ENCODE results near the gene CBL. TPM values are rescaled to one million over a fixed set of nuclear protein-coding genes. Genes with fewer than 3 reads are reported as not detected.
A peak's percentile ranks its signal among the peaks of the same experiment; 100 is the strongest.
"Not testable (repeated sequence)": the region's sequence is repeated elsewhere in the genome, so short reads cannot be mapped to it uniquely, and the experiment has no call there.

CBL gene
- total RNA-seq, 2 donors from 2014 or later = 45.4 to 52.7 TPM

DNA sequence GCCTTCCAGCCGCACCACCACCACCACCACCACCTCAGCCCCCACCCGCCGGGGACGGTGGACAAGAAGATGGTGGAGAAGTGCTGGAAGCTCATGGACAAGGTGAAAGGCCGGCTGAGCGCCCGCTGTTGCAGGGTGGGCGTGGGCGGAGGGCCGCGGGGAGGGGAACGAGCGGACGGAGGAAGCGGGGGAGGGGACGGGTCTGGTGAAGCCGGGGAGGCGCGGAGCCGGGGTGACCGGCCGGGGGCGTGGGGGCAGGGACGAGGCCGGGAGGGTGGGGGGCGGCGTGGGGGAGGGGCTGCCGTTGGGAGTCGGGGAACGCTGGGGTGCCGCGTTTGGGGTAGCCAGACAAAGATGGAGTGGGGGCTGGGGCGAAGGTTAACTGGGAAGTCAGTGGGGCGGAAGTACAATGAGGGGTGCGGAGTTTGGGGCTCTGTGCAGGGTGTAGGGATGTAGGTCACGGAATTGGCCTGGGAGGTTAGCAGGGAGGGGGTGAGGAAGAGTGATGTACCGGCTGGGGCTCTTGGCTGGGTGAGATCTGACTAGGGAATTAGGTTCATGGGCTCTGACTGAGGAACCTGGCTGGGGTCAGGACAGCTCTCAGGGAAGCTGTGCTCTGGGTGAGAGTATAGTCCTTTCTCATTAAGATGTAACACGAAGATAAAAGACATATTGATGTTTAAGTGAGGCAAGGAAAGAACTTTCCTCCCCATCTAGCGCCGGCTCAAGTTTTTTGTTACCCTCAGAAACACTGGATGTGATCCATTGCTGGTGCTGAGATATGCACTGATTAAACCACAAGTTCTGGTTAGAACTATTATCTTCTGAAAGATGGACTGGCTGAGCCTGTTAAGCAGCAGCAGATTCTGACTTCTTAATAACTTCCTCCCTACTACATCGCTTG is 624 bp downstream of the CBL start:
- H3K9me3 Mint-ChIP-seq = no peaks in the 10 kb centered on the region
- ATAC-seq (replicated peaks in 1 of 2) (peak; percentile 28 to 38), DNase-seq (peak; percentile 70 to 73)
- peak overlapping the region; percentile 93 for H3K27ac Mint-ChIP-seq
- peaks cover 39% of the 10 kb centered on the region for H3K4me1 Mint-ChIP-seq (ENCODE audit: low read depth)
- no peaks in the 10 kb centered on the region for H3K27me3 Mint-ChIP-seq (ENCODE audit: low read depth)
- peak overlapping the region; percentile 98 to 99 for H3K4me3 Mint-ChIP-seq
- peaks cover 5% of the 10 kb centered on the region in 2 donors for H3K36me3 Mint-ChIP-seq (ENCODE audit: insufficient read depth in 2 of 2)

DNA sequence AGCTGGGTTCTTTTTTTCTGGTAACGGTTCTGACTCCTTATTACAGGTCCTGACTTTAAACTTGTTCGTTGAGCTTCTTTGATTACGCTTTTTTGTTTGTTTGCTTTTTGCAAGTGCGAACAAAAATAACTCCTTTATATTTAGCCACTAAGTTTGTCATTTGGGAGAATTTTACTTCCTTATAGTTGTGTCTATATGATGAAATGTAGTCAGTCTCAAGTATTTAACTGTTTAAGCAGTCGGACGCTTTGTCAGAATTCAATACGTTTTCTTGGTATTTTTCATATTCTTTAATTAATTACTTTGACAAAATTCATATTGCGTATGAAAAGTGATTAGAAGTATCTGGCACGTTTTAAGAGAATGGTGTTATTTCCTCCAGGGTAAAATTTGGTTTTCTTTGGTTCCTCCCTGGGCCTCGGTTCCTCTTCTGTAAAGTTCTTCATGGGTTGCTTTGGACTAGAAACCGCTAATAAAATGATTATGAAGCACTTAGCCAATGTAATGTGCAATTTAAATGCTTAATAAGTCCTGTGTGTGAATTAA is 1.3 kb downstream of the CBL start:
- peaks cover 5% of the 10 kb centered on the region in 2 donors for H3K36me3 Mint-ChIP-seq (ENCODE audit: insufficient read depth in 2 of 2)
- peaks cover 39% of the 10 kb centered on the region for H3K4me1 Mint-ChIP-seq (ENCODE audit: low read depth)
- DNase-seq (no peak), ATAC-seq (replicated peaks in 1 of 2) (no peak)
- no peaks in the 10 kb centered on the region for H3K27me3 Mint-ChIP-seq (ENCODE audit: low read depth)
- H3K27ac Mint-ChIP-seq = peak overlapping the region; percentile 93
- H3K9me3 Mint-ChIP-seq = no peaks in the 10 kb centered on the region
- H3K4me3 Mint-ChIP-seq = peak overlapping the region; percentile 98 to 99

DNA sequence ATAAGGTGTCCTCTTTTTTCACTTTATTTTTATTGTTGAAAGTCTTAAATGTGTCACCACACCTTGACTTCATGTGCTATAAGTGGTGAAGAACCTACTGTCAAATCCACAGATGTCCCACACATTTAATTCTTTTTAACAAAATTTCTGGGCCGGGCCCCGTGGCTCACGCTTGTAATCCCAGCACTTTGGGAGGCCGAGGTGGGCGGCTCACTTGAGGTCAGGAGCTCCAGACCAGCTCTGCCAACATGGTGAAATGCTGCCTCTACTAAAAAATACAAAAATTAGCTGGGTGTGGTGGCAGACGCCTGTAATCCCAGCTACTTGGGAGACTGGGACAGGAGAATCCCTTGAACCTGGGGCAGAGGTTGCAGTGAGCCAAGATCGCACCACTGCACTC is 3.0 kb downstream of the CBL start:
- peak overlapping the region in 1 of 2 donors; percentile 56 for H3K4me3 Mint-ChIP-seq

DNA sequence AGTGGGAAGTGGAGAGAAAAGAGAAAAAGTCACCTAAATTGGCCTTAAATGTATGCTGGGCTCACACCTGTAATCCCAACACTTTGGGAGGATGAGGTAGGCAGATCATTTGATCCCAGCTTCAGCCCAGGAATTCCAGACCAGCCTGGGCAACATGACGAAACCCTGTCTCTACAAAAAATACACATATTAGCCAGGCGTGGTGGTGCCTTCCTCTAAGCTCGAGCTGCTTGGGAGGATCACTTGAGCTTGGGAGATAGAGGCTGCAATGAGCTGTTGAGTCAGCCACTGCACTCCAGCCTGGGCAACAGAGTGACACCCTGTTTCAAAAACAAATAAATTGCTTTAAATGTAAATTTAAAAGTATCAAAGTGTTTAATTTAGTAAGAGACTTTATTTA is 3.9 kb downstream of the CBL start:
- Mint-ChIP-seq H3K27ac (no peak overlapping the region), H3K4me1 (ENCODE audit: low read depth) (peaks cover 52% of the 10 kb centered on the region), H3K36me3 (ENCODE audit: insufficient read depth in 2 of 2) (peaks cover 5% of the 10 kb centered on the region in 2 donors), H3K27me3 (ENCODE audit: low read depth) (no peaks in the 10 kb centered on the region), H3K9me3 (no peaks in the 10 kb centered on the region), H3K4me3 (peak overlapping the region in 1 of 2 donors; percentile 16)
- DNase-seq = no peak
- no peak for ATAC-seq (replicated peaks in 1 of 2)

More for the DNA sequence above, 3.0 kb downstream of the CBL start:
- H3K36me3 Mint-ChIP-seq (ENCODE audit: insufficient read depth in 2 of 2) = peaks cover 5% of the 10 kb centered on the region in 2 donors
- no peaks in the 10 kb centered on the region for H3K27me3 Mint-ChIP-seq (ENCODE audit: low read depth)
- no peaks in the 10 kb centered on the region for H3K9me3 Mint-ChIP-seq
- H3K4me1 Mint-ChIP-seq (ENCODE audit: low read depth) = peaks cover 51% of the 10 kb centered on the region
- no peak for DNase-seq
- peak overlapping the region; percentile 19 for H3K27ac Mint-ChIP-seq
- ATAC-seq (replicated peaks in 1 of 2) = no peak

DNA sequence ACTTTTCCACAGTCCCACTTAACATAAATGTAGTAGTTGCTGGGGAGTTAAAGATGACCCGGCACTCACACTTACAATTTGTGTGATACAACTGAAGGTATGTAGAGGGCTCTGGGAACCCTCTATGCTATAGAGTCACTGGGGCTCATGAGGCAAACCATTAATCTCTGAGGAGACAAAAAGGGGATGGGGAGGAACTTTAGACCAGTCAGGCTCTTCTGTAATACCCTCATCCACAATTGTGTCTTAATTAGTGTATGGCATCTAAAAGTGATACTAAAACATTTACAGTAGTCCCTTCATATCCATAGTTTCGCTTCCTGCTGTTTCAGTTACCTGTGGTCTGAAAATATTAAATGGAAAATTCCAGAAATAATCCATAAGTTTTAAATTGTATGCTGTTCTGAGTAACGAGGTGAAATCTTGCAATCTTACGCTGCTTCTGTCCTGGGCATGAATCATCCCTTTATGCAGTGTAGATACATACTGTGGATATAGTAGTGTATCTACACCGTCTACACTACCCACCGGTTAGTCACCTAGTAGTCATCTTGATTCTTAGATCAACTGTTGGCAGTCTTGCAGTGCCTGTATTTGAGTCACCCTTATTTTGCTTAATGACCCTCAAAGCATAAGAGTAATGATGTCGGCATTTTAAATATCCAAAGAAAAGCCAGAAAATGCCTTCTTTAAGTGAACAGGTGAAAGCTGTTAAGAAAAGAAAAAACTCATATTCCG is 12.2 kb downstream of the CBL start:
- Mint-ChIP-seq H3K27me3 (ENCODE audit: low read depth) (no peaks in the 10 kb centered on the region), H3K36me3 (ENCODE audit: insufficient read depth in 2 of 2) (peaks cover 0 to 2% of the 10 kb centered on the region in 2 donors), H3K27ac (peak overlapping the region; percentile 86), H3K4me1 (ENCODE audit: low read depth) (peaks cover 72% of the 10 kb centered on the region), H3K4me3 (peak overlapping the region in 1 of 2 donors; percentile 70), H3K9me3 (no peaks in the 10 kb centered on the region)
- peak; percentile 36 to 37 for DNase-seq
- ATAC-seq (replicated peaks in 1 of 2) = peak; percentile 100

DNA sequence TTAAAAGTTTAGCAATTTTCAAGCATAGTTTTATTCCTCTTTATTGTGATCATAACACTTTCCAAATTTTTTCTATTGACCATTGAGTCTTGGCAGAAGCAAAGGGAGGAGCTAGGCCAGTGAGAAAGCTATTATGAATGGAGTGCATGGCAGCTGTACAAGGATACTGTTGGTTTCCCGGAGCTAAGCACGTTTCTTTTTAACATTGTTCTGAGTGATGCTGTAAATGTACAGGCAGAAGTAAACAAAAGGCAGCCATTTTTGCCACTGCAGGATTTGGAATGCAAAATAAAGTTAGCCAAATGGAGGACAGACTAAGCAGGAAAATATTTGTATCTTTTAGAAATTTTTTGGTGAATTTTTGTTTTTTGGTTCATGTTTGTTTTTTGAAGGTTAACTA is 16.2 kb downstream of the CBL start:
- Mint-ChIP-seq H3K9me3 (no peaks in the 10 kb centered on the region), H3K27me3 (ENCODE audit: low read depth) (no peaks in the 10 kb centered on the region), H3K36me3 (ENCODE audit: insufficient read depth in 2 of 2) (peaks cover 0 to 3% of the 10 kb centered on the region in 2 donors), H3K4me3 (no peak overlapping the region), H3K27ac (peak overlapping the region; percentile 20), H3K4me1 (ENCODE audit: low read depth) (peaks cover 64% of the 10 kb centered on the region)
- no peak for ATAC-seq (replicated peaks in 1 of 2)
- no peak for DNase-seq

DNA sequence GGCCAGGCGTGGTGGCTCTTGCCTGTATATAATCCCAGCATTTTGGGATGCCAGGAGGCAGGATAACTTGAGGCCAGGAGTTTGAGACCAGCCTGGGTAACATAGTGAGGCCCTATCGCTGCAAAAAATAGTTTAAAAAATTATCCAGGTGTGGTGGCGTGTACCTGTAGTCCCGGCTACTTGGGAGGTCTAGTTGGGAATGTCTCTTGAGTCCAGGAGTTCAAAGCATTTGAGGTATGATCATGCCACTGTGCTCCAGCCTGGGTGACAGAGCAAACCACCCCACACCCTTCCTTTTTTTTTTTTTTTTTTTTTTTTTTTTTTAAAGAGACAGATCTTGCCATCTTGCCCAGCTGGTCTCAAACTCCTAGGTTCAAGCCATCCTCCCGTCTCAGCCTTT is 16.8 kb downstream of the CBL start:
- Mint-ChIP-seq H3K4me1 (ENCODE audit: low read depth) (peaks cover 62% of the 10 kb centered on the region), H3K27me3 (ENCODE audit: low read depth) (no peaks in the 10 kb centered on the region), H3K27ac (no peak overlapping the region), H3K9me3 (no peaks in the 10 kb centered on the region), H3K4me3 (no peak overlapping the region), H3K36me3 (ENCODE audit: insufficient read depth in 2 of 2) (peaks cover 0 to 3% of the 10 kb centered on the region in 2 donors)
- ATAC-seq (replicated peaks in 1 of 2) (no peak), DNase-seq (no peak)

DNA sequence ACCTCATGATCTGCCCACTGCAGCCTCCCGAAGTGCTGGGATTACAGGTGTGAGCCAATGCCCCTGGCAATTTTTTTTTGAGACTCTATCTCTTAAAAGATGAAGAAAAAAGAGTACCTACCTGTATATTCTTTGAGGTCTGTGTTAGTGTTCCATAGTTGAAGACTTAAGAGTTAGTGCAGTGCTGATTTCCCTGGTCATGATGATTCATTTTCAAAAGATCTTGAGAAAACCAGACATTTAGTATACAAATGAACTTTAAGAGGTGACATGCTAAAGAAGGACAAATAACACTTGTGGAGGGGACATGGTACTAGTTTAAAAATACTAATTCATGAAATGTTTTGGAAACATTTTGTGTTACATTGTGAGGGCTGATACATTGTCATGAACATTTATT is 17.7 kb downstream of the CBL start:
- Mint-ChIP-seq H3K27ac (no peak overlapping the region), H3K27me3 (ENCODE audit: low read depth) (no peaks in the 10 kb centered on the region), H3K4me1 (ENCODE audit: low read depth) (peaks cover 62% of the 10 kb centered on the region), H3K9me3 (no peaks in the 10 kb centered on the region), H3K36me3 (ENCODE audit: insufficient read depth in 2 of 2) (peaks cover 0 to 4% of the 10 kb centered on the region in 2 donors), H3K4me3 (no peak overlapping the region)
- DNase-seq (no peak), ATAC-seq (replicated peaks in 1 of 2) (no peak)

DNA sequence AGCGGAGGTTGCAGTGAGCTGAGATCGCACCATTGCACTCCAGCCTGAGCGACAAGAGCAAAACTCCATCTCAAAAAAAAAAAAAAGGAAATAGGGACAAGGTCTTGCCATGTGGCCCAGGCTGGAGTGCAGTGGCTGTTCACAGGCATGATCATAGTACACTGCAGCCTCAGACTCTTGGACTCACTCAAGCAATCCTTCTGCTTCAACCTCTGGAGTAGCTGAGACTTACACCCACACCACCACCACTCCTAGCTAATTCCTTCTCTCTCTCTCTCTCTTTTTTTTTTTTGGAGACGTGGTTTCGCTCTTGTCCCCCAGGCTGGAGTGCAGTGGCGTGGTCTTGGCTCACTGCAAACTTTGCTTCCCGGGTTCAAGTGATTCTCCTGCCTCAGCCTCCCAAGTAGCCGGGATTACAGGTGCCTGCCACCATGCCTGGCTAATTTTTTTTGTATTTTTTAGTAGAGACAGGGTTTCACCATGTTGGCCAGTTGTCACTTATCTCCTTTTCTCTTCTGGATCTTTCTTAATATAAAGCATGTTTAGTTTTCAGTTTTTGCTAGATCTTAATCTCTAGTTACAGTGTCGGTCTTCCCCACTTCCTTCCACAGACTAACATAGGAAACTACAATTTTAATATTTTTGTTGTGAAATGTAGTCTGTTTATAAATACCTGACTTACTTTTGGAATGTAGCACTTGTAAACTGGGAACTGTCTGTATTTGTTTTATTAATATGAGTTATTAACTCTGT is 22.6 kb downstream of the CBL start:
- not testable (repeated sequence) for H3K36me3 Mint-ChIP-seq (ENCODE audit: insufficient read depth in 2 of 2); H3K9me3 Mint-ChIP-seq; ATAC-seq (replicated peaks in 1 of 2); H3K27me3 Mint-ChIP-seq (ENCODE audit: low read depth); DNase-seq
- Mint-ChIP-seq H3K27ac (peak overlapping the region; percentile 90), H3K4me1 (ENCODE audit: low read depth) (peaks cover 55% of the 10 kb centered on the region), H3K4me3 (peak overlapping the region in 1 of 2 donors; percentile 72)

DNA sequence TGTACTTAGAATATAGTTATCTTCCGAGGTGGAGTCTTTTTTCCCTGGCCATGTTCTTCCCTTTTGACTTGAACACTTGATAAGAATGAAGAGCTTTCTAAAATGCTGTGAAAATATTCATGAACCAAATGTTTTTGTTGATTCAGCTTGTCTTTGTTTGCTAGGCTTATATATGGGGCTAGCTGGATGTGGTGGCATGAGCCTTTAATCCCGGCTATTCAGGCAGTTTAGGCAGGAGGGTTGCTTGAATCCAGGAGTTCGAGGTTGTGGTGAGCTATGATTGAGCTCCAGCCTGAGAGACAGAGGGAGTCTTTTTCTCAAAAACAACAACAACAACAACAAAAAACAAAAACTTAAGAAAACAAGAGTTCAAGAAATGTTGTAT is 23.1 kb downstream of the CBL start:
- Mint-ChIP-seq H3K4me1 (ENCODE audit: low read depth) (peaks cover 50% of the 10 kb centered on the region), H3K27ac (peak overlapping the region; percentile 90), H3K4me3 (peak overlapping the region in 1 of 2 donors; percentile 72)

DNA sequence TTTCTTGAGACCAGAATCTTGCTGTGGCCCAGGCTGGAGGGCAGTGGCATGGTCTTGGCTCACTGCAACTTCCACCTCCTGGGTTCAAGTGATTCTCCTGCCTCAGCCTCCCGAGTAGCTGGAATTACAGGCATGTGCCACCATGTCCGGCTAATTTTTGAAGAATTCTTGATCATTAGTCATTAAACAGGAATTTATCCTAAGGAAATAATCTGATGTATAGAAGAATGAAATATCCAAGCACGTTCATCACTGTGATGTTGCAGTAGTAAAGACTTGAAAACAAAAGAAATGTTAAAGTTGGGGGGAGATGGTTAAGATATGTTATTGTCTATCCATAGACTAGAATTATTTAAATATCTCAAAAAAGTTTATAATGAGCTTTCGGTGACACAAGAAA is 23.6 kb downstream of the CBL start:
- Mint-ChIP-seq H3K27ac (no peak overlapping the region), H3K4me3 (no peak overlapping the region), H3K27me3 (ENCODE audit: low read depth) (no peaks in the 10 kb centered on the region), H3K9me3 (no peaks in the 10 kb centered on the region), H3K4me1 (ENCODE audit: low read depth) (peaks cover 45% of the 10 kb centered on the region), H3K36me3 (ENCODE audit: insufficient read depth in 2 of 2) (peaks cover 3 to 10% of the 10 kb centered on the region in 2 donors)
- DNase-seq (no peak), ATAC-seq (replicated peaks in 1 of 2) (no peak)

More for the DNA sequence above, 23.1 kb downstream of the CBL start:
- DNase-seq (no peak), ATAC-seq (replicated peaks in 1 of 2) (no peak)
- no peaks in the 10 kb centered on the region for H3K9me3 Mint-ChIP-seq
- no peaks in the 10 kb centered on the region for H3K27me3 Mint-ChIP-seq (ENCODE audit: low read depth)
- peaks cover 3 to 9% of the 10 kb centered on the region in 2 donors for H3K36me3 Mint-ChIP-seq (ENCODE audit: insufficient read depth in 2 of 2)

DNA sequence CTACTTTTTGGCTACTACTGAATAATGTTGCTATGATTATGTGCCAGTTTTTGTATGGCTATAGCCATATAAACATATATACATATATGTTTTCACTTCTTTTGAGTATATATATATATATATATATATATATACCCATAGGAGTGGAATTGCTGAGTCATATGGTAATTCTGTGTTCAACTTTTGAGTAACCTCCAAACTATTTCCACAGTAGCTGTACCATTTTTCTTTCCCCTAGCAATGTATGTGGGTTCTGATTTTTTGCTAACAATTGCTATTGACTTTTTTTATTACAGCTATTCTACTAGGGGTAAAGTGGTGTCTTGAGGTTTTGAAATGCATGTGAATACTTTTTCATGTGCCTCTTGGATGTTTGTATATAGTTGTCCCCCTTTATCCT is 30.4 kb downstream of the CBL start:
- DNase-seq (no peak), ATAC-seq (replicated peaks in 1 of 2) (peak; percentile 49 to 72)
- Mint-ChIP-seq H3K36me3 (ENCODE audit: insufficient read depth in 2 of 2) (peaks cover 12 to 25% of the 10 kb centered on the region in 2 donors), H3K9me3 (no peaks in the 10 kb centered on the region), H3K27me3 (ENCODE audit: low read depth) (no peaks in the 10 kb centered on the region), H3K4me3 (peak overlapping the region in 1 of 2 donors; percentile 35), H3K27ac (no peak overlapping the region), H3K4me1 (ENCODE audit: low read depth) (peaks cover 54% of the 10 kb centered on the region)
